ENCODE data around the gene PROZ. TPM values are rescaled to one million over a fixed set of nuclear protein-coding genes. Genes with fewer than 3 reads are reported as not detected.
"Not testable (repeated sequence)": the region's sequence is repeated elsewhere in the genome, so short reads cannot be mapped to it uniquely, and the experiment has no call there.

The PROZ gene, protein sequence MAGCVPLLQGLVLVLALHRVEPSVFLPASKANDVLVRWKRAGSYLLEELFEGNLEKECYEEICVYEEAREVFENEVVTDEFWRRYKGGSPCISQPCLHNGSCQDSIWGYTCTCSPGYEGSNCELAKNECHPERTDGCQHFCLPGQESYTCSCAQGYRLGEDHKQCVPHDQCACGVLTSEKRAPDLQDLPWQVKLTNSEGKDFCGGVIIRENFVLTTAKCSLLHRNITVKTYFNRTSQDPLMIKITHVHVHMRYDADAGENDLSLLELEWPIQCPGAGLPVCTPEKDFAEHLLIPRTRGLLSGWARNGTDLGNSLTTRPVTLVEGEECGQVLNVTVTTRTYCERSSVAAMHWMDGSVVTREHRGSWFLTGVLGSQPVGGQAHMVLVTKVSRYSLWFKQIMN
- not detected for total RNA-seq
- long read RNA-seq, result 0 reads

DNA sequence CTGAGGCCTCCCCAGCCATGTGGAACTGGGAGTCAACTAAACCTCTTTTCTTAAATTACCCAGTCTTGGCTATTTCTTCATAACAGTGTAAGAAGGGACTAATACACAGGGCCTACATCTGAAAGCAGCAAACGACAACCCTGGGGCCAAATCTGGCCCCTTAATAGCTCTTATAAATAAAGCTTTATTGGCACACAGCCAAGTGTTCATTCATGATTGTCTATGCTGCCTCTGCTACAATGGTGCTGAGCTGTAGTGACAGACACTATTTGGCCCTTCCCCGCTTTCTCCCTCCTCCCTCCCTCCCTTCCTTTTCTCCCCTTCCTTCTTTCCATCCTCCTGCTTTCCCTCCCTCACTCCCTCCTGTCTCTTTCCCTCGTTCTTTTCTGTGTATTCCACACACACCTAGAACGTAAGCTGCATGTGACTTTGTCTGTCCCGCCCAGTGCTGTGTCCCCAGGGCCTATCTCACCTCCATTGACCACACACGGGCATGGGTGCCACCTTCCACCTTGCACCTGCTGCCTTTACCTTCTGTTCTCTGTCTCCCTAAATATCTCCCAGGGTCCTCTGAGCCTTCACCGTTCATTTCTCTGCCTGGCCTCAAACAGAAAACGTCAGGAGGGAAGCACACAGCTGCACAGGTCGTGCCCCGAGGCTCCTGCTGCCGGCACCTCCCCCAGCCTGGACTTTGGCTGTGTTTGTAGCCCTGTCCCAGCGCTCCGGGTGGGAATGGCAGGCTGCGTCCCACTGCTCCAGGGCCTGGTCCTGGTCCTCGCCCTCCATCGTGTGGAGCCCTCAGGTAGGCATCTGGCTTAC, at the start of gene PROZ:
PROZ (plus strand) TSS at position 720 of the 819 bp plus-strand sequence; CDS start at position 733, 13 bp downstream.
- ATAC-seq (ENCODE audit: poor library complexity) (no peak), DNase-seq (no peak)
- intact Hi-C loops (cut with DNase I), result no loop called here

DNA sequence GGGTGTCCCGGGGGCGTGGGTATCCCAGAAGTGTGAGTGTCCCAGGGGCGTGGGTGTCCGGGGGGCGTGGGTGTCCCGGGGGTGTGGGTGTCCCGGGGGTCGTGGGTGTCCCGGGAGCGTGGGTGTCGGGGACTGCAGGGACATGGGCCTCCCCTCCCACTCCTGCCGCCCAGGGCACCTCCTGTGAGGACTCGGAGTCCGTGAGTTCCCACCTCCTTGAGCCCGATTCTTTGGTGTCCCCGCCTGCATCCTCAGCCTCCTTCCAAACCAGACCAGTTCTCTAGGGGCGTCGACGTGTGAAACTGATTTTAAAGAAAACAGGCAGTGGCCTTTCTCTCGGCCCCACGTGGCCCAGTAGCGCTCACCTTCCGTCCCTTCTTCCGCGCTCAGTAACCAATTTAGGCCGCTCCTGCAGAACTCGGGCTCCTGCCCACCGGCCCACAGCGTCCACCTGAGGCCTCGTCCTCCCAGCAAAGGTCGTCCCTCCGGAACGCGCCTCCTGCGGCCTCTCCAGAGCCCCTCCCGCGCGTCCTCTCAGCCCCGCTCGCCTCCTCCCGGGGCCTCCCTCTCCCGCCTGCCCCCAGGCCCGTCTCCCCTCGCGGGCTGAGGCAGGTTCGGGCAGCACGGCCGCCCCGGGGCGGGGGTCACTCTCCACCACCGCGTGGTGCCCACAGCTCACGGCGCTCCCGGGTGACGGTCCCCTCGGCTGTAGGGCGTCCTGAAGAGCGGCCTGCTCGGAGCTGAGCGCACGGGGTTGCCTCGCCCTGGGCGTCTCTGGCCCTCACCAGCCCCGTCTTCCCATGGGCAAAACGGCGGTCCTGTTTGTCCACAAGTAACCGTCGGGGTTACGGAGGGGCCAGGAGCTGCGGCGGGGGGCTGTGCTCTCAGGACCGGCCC, 49.0 kb upstream of the PROZ start:
- DNase-seq (peak; percentile 38), ATAC-seq (ENCODE audit: poor library complexity) (peak; percentile 38)
- intact Hi-C loops (cut with DNase I), result no loop called here

DNA sequence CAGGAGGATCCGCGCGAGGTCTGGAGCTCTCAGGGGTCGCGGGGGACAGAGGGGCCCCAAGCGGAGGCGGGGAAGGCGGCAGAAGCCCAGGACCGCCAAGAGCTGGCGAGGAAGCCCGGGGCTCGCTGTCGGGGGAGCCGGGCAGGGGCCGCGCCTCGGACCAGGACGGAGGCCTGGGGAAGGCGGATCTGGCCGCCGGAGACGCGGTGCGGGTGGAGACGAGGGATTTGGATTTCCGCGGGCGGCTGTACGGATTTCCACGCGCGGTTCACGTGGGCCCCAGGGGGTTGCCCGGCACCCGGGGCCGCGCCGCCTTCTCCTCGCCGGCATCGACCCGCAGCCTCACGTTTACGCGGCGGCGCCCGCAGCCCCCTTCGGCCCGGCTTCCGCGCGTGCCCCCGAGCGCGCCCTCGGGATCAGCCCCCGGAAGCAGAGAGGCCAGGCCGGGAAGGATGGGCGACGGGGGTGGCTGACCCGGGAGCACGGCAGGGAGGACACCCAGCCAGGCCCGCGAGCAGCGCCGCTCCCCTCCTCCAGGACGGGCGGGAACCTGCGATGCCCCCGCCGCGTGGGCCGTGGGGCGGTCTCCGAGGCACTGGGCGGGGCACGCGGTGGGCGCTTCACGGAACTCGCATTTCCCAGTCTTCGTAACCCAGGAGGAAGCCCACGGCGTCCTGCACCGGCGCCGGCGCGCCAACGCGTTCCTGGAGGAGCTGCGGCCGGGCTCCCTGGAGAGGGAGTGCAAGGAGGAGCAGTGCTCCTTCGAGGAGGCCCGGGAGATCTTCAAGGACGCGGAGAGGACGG, 48.2 kb upstream of the PROZ start:
- peak; percentile 40 for DNase-seq
- peak; percentile 62 for ATAC-seq (ENCODE audit: poor library complexity)
- intact Hi-C loops (cut with DNase I), result no loop called here

DNA sequence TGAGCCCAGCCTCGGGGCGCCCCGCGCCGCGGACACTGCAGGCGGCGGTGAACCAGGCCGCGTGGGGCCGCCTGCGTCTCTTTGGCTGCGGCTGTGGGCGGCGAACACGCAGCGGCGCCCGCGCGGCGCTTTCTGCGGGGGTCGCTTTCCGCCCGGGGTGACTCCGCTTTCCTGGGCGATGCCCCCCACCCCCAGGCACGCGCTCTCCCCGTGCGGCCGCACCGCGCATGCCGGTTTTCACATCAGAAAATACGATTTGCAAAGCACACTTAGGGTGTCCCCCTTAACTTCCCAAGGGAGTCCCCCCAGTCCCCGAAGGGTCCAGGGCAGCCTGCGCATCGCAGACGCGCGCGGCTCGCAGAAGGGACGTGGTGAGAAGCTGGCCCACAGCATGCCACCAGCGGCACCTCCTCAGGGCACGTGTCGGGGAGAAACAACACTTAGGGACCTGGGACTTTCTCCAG, 47.6 kb upstream of the PROZ start:
- intact Hi-C loops (cut with DNase I), result no loop called here
- ATAC-seq (ENCODE audit: poor library complexity) (peak; percentile 36), DNase-seq (no peak)

DNA sequence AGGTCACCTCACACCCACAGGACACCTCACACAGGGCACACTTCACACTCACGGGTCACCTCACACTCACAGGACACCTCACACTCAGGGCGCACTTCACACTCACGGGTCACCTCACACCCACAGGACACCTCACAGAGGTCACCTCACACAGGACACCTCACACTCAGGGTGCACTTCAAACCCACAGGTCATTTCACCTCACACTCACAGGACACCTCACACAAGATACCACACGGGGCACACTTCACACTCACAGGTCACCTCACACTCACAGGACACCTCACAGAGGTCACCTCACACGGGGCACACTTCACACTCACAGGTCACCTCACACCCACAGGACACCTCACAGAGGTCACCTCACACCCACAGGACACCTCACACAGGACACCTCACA, 46.6 kb upstream of the PROZ start:
- ATAC-seq (ENCODE audit: poor library complexity); DNase-seq; intact Hi-C loops (cut with DNase I): not testable (repeated sequence)

DNA sequence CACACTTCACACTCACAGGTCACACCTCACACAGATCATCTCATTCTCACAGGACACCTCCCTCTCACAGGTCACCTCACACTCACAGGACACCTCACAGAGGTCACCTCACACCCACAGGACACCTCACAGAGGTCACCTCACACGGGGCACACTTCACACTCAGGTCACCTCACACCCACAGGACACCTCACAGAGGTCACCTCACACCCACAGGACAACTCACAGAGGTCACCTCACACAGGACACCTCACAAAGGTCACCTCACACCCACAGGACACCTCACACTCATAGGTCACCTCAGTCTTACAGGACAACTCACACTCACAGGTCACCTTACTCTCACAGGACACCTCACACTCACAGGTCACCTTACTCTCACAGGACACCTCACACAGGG, 46.0 kb upstream of the PROZ start:
- ATAC-seq (ENCODE audit: poor library complexity); DNase-seq: not testable (repeated sequence)

DNA sequence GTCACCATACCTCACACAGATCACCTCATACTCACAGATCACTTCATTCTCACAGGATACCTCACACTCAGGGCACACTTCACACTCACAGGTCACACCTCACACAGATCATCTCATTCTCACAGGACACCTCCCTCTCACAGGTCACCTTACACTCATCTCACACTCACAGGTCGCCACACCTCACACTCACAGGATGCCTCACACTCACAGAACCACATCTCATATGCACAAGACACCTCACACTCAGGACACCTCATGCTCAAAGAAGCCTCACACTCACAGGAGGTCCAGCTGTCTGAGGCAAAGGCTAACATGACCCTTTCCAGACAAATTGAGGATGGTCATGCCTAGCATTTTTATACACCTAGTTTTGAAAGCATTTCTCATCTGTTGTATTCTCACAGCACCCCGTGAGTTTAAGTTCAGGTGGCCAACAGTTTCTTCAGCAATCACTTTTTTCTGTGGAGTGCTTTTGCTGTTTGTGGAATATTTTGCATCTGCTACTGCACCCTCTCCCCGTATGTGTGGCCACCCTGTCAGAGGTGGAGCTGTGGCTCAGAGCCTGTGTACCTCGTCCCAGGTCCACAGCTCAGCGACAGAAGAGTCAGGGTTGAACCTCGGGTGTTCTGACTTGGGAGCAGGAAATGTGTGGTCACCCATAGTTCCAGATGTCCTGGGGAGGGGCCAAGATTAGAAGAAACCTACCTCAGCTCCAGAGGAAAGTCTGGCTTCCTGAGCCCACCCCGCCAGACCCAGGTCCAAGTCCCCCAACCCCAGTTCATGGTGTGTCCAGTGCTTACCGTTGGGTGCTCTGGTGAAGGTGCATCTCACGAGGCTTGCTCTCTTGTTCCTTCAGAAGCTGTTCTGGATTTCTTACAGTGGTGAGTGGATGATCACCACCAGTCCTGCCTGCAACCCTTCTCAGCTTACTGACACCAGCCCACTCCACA, 45.3 kb upstream of the PROZ start:
- ATAC-seq (ENCODE audit: poor library complexity), result no peak
- intact Hi-C loops (cut with DNase I), result no loop called here
- DNase-seq, result no peak

More for the DNA sequence above, 46.0 kb upstream of the PROZ start:
- intact Hi-C loops (cut with DNase I), result not testable (repeated sequence)

DNA sequence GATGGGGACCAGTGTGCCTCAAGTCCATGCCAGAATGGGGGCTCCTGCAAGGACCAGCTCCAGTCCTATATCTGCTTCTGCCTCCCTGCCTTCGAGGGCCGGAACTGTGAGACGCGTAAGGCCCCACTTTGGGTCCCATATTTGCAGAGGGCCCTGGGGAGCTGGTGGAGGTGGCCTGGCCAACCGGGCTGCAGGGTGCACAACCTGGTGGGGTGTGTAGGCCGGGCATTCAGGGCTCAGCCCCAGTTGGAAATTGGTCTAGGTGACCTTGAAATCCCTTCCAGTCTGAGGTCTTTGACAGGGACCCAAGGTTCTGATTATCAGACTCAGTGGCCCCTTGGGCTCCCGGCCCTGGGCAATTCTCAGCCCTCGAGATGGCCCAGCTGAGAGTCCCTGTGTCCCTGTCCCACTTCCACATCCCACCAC, 44.6 kb upstream of the PROZ start:
- intact Hi-C loops (cut with DNase I), result no loop called here
- DNase-seq, result no peak
- no peak for ATAC-seq (ENCODE audit: poor library complexity)

DNA sequence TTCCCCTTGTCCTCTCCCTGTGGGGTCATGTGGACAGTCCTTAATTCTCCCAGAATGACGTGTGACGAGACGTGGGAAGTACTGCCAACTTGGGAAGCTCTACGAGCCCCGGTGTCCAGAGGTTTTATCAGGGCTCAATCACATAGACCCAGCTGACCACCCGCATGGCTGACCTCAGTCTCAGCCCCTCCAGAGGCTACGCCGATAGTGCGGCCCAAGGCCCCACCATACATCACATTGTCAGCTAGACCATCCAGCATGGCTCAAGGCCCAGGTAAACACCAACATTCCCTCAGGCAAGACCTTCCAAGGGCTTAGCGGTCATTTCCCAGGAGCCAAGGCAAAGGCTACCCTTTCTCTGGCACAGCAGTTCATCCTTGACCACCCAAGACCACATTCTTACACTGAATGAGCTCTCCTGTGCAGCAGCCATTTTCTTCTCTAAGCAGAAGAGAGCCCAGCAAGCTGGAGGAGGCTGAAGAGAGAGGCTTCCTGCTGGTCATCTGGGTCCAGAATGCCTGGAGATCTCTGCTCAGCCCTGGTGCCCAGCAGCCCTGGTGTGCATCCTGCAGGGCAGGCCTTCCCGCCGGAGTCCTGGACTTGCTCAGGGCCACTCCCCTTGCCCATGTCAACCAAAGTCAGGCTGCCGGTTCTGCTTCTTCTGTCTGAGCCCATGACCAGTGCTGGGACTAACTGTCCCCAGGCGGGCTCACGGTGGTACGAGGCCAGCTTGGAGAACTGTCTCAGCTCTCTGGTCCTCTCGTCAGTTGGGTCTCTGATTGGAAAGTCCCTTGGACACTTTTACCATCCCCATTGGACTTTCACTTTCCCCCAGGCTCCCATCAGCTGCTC, 43.7 kb upstream of the PROZ start:
- DNase-seq, result no peak
- no peak for ATAC-seq (ENCODE audit: poor library complexity)
- intact Hi-C loops (cut with DNase I), result no loop called here

DNA sequence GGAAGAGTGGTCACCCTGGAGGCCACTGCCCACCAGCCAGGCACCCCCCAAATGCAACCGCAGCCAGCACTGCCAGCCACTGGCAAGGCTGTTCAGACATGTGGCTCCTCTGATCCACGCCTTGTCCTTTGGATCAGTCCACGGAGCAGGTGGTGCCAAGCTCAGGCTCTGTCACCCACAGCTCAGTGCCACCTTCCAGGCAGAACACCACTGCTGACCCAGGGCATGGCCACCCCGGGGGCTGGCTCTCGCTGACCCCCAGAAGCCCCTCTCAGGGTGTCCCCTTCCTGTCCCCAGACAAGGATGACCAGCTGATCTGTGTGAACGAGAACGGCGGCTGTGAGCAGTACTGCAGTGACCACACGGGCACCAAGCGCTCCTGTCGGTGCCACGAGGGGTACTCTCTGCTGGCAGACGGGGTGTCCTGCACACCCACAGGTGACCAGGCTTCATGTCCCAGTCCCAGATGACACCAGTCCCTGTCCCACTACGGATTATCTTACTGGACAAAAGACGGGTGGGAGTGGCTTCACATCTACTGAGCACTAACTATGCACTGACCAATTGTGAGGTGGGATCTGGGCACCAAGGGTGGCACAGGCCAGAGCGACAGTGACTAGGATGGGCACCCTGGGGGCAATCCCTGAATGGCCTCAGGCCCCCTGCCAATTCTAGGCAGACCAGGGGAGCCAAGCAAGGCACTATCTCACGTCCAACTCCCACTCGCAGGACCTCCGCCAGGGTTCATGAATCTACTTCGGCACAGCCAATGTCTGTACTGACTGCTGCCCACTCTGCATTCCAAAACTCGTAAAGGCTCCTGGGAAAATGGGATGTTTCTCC, 42.9 kb upstream of the PROZ start:
- no peak for DNase-seq
- ATAC-seq (ENCODE audit: poor library complexity), result no peak
- intact Hi-C loops (cut with DNase I), result no loop called here

DNA sequence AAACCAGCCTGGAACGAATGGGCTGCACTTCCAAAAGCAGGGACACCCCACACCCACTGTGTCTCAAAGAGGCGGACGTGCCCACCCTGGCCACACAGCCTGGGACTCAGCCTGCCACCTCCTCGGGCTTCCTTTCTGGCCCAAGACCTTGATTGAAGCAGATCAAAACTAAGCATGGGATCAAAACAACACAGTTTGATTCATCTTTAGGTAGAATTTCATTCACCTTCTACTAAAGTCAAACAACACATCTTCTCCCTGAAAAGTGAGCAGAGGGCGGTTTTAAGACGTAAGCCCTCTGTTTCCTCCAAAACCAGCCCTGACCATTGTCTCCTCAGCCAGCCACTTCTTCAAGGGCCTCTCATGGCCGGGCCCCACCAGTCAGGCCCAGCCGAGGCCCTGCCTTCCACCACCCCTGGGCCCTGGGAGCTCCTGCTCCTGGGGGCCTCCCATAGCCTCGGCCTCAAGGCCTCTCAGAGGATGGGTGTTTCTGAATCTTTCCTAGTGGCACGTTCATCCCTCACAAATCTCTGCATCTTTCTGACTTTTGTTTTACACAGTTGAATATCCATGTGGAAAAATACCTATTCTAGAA, 42.1 kb upstream of the PROZ start:
- DNase-seq, result no peak
- intact Hi-C loops (cut with DNase I), result no loop called here
- no peak for ATAC-seq (ENCODE audit: poor library complexity)

DNA sequence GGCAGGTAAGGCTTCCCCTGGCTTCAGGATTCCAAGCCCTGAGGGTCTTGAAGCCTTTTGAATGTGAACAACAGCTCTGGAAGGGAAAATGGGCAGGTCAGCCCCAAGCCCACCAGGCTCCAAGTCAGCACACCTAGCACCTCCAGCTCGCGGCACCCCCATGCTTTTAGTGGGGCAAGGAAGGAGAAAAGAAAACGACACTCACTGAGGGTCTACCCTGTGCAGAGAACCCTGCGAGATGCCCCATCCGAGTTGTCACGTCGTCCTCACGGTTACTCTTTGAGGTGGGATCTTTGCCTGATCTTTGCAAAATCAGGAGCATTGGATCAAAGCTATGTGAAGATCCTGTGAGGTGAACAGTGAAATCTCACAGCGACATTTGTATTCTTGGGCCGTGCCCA, 41.6 kb upstream of the PROZ start:
- no peak for ATAC-seq (ENCODE audit: poor library complexity)
- intact Hi-C loops (cut with DNase I), result no loop called here
- no peak for DNase-seq

DNA sequence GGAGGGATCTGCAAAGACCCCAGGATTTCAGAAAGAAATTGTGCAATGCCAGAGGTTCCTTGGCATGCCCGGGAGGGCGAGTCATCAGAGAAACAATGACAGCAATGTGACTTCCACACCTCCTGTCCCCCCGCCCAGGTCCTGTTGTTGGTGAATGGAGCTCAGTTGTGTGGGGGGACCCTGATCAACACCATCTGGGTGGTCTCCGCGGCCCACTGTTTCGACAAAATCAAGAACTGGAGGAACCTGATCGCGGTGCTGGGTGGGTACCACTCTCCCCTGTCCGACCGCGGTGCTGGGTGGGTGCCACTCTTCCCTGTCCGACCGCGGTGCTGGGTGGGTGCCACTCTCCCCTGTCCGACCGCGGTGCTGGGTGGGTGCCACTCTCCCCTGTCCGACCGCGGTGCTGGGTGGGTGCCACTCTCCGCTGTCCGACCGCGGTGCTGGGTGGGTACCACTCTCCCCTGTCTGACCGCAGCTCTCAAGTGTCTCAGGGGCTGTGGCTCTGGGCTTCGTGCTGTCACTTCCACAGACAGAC, 41.0 kb upstream of the PROZ start:
- no peak for DNase-seq
- ATAC-seq (ENCODE audit: poor library complexity), result no peak
- intact Hi-C loops (cut with DNase I), result no loop called here

DNA sequence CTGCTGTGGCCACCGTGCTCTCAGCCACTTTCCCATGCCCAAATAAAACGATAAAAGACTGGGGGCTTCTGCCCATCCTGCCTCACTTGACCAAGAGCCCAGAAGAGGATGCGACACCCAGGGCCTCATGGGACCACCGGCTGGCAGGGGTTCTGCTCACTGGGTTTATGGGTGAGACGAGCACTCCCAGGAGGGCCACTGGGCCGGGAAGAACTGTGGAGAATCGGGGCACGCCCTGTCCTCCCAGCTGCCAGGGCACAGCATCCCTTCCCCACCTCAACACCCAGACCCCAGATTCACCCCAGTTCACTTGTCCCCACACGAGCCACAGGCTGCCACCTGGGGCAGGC, 40.6 kb upstream of the PROZ start:
- intact Hi-C loops (cut with DNase I), result no loop called here
- ATAC-seq (ENCODE audit: poor library complexity) (no peak), DNase-seq (no peak)
